GM12864 (cell line): ENCODE measurements around the gene SARS1.

Experiments
- DNase-seq: peaks from one replicate; pipeline ENCODE4 v3.0.0-alpha.2; 2011; ENCODE audit warnings: low read depth
- H3K4me3 ChIP-seq: 2 replicates; pipeline ENCODE4 v1.5.1; 2011; ENCODE audit warnings: mild to moderate bottlenecking, low read depth, low read length, control low read depth
- TF ChIP-seq, protein P1 (sequence below): IDR thresholded peaks from 2 replicates; pipeline ENCODE4 v1.5.1; 2011; ENCODE audit warnings: low read depth, mild to moderate bottlenecking, moderate library complexity, low read length, control low read depth, inconsistent platforms; ENCODE audit errors: missing control alignments

SARS1 gene

DNA sequence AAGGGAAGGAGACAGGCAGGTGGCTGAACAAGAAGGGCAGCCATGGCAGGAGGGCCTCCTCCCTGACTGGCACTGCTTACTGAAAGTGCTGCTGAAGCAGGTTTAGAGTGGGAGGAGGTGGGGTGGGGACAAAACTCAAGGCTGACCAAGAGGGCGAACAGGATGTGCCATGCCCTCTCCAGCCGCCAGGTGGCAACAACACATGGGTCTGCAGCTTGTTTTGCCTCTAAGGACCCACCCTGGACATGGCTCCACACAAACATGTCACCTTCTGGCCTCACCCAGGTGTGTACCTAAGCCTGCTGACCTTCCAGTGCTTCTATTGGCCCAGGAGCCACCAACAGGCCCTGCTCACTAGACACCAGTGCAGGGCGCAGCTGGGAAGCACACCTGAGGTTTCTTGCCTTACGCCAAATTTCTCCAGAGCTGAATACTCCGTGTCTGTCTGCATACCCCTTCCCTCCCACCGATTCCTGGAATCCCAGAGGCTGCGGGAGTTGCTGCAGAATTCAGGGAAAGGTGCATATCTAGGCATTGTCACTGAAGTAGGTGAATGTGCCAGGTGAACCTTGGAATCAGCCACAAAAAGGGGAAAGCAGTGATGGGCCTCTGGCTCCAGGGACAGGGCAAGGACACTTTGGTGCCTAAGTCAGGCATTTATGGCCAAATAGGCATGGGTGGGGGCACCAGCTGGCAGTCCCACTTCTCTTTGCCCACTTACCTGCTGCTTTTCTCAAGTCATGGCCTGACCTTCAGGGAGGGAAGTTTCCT is 63.9 kb downstream of the SARS1 start:
- peak; percentile 46 for DNase-seq
- TF ChIP-seq, protein P1, sequence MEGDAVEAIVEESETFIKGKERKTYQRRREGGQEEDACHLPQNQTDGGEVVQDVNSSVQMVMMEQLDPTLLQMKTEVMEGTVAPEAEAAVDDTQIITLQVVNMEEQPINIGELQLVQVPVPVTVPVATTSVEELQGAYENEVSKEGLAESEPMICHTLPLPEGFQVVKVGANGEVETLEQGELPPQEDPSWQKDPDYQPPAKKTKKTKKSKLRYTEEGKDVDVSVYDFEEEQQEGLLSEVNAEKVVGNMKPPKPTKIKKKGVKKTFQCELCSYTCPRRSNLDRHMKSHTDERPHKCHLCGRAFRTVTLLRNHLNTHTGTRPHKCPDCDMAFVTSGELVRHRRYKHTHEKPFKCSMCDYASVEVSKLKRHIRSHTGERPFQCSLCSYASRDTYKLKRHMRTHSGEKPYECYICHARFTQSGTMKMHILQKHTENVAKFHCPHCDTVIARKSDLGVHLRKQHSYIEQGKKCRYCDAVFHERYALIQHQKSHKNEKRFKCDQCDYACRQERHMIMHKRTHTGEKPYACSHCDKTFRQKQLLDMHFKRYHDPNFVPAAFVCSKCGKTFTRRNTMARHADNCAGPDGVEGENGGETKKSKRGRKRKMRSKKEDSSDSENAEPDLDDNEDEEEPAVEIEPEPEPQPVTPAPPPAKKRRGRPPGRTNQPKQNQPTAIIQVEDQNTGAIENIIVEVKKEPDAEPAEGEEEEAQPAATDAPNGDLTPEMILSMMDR: peak; percentile 99
- no peak overlapping the region for H3K4me3 ChIP-seq

DNA sequence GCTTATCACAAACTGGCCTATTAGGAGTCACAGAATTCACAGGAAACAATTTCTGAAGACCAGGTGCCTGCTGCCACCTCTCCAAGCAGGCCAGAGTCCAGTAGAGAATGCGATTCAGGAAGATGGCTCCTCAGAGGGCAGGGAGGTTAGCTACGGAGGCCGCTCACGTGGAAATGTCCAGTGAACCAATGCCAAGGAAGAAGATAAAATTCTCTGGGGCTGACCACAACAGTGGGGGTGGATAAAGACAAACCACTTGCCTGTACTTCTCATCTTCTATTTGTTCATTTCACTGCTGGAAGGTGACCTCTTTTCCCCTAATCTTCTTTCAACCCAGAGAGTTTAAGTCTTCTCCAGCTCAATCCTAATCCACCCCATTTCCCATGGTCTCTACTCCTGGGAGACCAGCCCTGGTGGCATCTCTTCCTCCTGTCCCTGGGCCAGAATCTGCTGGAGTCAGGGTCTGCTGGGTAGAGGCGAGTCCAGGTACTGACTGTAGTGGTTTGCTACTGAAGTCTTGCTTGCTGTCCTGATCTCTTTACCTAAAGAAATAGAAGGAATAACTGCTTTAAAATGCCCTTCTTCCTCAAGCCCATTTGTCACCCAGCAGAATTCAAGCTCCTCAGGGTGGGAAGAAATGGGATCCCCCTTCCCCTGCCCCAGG is 66.0 kb downstream of the SARS1 start:
- DNase-seq: no peak
- H3K4me3 ChIP-seq: no peak overlapping the region
- TF ChIP-seq, protein P1: no peak

GRCh38 chr1:109280862-109281261 is 67.1 kb downstream of the SARS1 start:
- no peak for DNase-seq
- H3K4me3 ChIP-seq: no peak overlapping the region
- TF ChIP-seq, protein P1: no peak

DNA sequence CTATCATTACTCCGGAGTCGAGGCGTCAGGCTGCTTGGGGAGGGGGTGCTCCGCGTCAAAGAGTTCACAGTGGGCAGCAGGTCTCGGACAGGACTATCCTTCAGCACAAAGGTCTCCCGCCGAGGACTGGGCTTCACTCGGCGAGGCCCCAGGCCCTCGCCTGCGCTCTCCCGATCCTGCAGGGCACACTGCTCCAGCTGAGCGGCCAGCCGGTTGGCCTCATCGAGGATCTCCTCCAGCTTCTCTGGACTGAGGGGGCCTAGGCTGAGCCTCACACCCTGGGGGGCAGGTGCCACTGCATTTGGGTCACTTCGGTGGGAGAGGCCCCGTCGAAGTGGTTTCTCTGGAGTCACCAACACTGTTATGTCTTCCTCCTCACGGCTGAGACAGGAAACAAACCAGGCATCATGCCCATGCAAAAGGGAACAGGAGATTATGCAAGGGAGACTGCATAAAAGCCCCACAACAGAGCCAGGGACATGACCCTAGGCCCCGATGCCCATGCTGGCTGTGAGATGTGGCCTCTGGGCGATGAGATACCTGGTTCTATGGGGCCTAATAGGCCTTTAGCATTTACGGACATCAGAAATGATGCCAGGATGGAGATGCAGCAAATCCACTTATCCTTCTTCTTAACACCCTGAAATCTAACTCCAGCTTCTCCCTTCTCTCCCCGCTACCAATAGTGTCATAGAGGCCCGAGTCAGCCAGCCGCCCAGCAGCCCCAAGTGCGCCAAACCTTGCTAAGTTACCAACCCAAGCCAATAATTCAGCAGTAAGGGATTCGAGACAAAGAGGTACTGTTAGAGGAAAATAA is 68.2 kb downstream of the SARS1 start:
- DNase-seq: no peak
- H3K4me3 ChIP-seq: peak overlapping the region; percentile 61
- TF ChIP-seq, protein P1: no peak

DNA sequence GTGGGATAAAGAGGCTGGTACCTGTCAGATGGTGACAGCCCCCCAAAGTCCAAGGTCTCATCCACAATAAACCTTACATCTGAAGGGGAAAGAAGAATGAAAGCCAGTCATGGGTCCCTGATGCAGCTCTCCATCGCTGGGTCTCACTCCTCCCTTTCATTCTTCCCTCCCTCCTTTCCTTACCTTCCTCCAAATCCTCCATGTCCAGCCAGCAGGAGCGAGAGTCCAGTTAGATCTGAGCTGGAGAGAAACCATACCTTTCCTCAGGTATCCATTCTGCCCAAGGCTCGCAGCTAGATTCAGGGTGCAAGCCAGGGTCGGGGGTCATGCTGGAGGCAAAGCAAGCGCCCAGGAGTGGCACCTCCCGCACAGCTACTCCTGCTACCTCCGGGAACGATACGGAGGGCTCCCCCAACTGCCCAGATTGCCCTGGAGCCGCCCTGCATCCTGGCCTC is 68.8 kb downstream of the SARS1 start:
- TF ChIP-seq, protein P1: no peak
- peak overlapping the region; percentile 61 for H3K4me3 ChIP-seq
- no peak for DNase-seq

DNA sequence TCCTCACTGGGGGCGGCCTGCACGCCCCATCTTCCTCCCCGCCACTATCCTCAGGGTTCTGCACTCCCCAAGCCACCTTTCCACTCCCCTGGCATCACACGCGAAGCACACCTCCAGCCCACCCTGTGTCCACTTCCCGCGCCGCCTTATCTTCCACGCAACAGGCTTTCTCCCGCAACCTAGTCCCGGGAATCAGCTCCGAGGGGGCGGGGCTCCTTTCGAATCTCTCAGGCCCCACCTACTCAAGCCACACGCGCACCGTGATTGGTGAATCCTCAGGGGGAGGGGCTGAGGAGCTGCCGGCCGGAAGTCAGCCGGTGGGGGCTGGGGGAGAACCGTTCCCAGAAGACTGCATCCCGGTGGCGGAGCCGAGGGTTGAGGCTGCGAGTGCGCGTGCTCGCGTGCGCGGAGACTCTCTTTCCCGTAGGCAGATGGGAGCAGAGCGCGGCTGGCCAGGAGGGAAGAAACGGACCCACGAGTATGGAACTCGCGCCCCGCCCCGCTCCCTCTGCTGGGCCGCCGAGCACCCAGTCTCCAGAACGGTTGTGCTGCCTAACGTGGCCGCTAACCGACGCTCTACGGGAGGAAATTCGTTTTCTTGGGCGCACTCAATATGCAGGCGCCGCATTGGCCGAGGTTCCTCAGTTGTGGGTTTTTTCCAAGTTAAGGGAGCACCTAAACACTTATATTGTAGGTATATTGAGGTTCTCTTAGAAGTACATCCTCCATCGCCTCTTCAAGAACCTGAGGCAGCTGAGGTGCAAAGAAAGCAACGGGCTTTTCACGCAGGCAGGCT is 69.4 kb downstream of the SARS1 start, which contains the start of gene PSRC1:
Gene PSRC1, minus strand, starts transcription at position 194 of the 796 bp plus-strand sequence.
- DNase-seq: peak; percentile 57
- H3K4me3 ChIP-seq: peak within 1 kb of the TSS; percentile 61
- TF ChIP-seq, protein P1: peak; percentile 53
